Stimulated activated CD8-positive, alpha-beta memory T cell treated with anti-CD3 and anti-CD28 coated beads, Interleukin-15, amount 100 ng/mL, for 1 hour (primary cell): ENCODE results near the gene ZNF491.
A peak's percentile ranks its signal among the peaks of the same experiment; 100 is the strongest.
"Not testable (repeated sequence)": the region's sequence is repeated elsewhere in the genome, so short reads cannot be mapped to it uniquely, and the experiment has no call there.

Experiments
- DNase-seq: peaks from one replicate; pipeline ENCODE4 v3.0.0-alpha.2; 2020; ENCODE audit warnings: low read depth

Gene ZNF491

GRCh38 chr19:11798391-11799330, at the start of gene ZNF491:
TSS of gene ZNF491 (plus strand) at chr19:11798523. CDS start at chr19:11805954, 7,431 bp downstream.
- DNase-seq, result peak; percentile 74

DNA sequence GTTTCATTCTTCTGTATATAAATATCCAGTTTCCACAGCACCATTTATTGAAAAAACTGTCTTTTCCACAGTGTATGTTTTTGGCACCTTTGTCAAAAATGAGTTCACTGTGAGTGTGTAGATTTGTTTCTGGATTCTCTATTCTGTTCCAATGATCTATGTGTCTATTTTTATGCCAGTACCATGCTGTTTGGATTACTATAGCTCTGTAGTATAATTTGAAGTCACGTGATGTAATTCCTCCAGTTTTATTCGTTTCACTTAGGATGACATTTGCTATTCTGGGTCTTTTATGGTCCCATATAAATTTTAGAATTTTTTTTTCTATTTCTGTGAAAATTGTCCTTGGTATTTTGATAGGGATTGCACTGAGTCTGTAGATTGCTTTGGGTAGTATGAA, 48.6 kb upstream of the ZNF491 start:
- no peak for DNase-seq

- no peak for DNase-seq
Observed at GRCh38 chr19:11752244-11752736, 46.0 kb upstream of the ZNF491 start.

- DNase-seq, result no peak
Observed at GRCh38 chr19:11754663-11755062, 43.7 kb upstream of the ZNF491 start.

- DNase-seq, result no peak
Observed at GRCh38 chr19:11756965-11757364, 41.4 kb upstream of the ZNF491 start.

DNA sequence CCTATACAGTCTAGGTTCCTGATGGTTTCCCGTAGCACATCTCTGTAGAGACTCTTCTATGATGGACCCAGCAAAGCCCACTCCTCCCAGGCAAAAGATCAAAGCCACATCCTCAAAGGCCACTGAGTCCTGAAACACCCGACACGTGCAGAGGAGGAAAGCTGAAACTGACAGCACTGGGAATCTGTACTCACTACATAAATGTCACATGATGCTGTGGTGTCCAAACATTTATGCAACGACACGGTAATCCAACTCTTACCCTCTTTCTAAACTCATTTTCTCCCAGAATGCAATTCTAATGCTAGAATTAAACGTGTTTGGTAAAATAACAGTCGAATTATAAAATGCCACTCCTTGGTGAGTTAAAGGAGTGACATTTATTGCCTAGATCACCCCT, 38.5 kb upstream of the ZNF491 start:
- no peak for DNase-seq

- DNase-seq, result no peak
Observed at GRCh38 chr19:11763117-11763516, 35.2 kb upstream of the ZNF491 start.

GRCh38 chr19:11763611-11764010, 34.7 kb upstream of the ZNF491 start:
- no peak for DNase-seq

DNA sequence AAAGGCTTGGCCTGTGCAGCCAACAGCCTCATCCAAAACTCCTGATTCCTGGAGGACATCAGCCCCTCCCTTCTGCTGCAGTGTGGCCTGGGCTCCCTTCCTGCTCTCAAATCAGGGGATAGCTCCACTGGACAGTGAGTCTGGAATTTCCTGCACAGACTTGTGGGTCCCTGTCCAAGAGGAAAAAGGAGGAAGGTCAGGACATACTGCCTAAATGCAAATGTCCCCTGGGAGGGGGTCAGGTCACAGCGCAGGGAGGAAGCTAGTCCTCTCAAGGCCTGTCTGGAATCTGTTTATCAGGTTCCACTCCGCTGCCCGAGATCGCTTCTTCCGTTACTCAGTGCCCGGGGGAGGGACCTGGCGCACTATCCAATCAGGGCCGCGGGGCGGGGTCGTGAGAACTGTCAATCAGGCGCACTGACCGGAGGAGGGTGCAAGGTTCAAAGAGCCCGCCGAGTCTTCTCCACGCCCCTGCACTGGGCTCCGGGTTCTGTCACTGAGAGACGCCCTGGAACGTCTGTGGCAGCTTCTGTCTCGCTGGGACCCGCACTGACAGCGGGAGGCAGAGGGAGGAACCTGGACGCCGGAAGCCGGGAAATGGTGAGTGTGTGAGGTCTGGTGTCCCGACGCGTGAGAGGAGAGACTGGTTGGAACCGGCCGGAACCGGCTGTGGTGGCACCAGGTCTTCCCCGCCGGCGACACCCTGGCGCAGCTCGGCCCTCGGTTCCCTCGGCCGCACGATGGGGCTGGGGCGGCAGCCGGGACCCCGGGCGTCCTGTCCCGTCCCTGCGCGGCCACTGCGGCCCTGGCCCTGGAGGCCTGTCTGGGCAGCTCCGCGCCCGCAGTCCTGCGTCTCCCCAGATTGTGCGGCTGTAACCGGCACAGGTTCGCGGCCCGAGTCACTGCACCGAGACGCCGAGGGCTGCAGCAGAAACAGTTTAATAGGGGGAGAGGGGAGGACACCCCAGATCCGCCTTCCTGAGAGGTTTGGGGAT, 31.4 kb upstream of the ZNF491 start, which contains the start of gene ZNF441:
Gene ZNF441 (plus strand): TSS at position 404 of the 995 bp plus-strand sequence. CDS start 194 bp downstream, at position 598.
- peak; percentile 90 for DNase-seq

DNA sequence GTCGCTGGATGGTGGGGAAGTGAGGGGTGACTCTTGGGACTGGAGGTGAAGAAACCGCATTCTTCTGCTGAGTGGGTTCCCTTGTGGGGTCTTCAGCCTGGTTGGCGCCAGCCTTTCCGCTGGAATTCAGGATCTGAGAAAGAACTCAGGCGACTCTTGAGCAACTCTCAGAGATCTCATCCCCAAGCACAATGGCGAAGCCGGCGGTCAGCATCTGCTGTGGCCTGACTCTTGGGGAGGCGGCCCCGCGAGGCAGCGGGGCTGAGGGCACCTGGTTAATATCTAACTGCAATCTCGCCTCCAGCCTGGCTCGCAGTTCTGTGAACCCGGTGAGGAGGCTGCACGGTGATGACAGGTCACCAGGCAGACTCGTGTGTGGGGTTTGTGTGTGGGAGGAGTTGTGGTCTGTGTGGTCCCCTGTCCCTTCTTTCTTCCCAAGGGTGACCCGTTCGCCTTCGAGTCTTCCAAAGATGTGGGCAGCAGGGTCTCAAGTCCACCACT, 30.6 kb upstream of the ZNF491 start:
- DNase-seq, result no peak

DNA sequence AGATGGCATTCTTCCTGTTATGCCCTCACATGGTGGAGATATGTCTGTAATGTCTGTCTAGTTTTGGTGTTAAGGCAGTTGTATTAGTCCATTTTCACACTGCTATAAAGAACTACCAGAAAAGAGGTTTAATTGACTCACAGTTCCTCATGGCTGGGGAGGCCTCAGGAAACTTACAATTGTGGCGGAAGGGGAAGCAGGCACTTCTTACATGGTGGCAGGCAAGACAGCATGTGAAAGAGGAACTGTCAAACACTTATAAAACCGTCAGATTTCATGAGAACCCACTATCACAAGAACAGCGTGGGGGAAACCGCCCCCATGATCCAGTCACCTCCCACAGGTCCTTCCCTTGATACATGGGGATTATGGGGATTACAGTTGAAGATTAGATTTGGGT, 28.3 kb upstream of the ZNF491 start:
- no peak for DNase-seq

GRCh38 chr19:11771520-11771919, 26.8 kb upstream of the ZNF491 start:
- DNase-seq, result not testable (repeated sequence)

- DNase-seq, result not testable (repeated sequence)
Observed at GRCh38 chr19:11776669-11777068, 21.7 kb upstream of the ZNF491 start.

- no peak for DNase-seq
Observed at GRCh38 chr19:11780431-11781020, 17.8 kb upstream of the ZNF491 start.

- DNase-seq, result no peak
Observed at GRCh38 chr19:11781295-11782057, 16.8 kb upstream of the ZNF491 start.

DNA sequence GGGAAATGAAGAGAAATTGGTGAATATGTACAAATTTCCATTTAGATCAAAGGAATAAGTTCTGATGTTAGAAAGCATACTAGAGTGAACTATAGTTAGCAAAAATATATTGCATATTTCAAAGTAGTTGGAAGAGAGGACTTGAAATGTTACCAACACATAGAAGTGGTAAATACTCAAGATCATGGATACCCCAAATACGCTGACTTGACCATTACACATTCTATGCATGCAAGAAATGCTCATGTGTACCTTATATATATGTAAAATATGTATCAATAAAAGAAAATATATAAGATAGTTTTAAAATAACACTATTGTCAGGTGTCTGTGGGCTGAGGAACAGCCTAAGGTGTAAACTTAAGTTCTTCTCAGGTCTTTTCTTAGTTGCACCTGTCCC, 14.6 kb upstream of the ZNF491 start:
- DNase-seq, result no peak

DNA sequence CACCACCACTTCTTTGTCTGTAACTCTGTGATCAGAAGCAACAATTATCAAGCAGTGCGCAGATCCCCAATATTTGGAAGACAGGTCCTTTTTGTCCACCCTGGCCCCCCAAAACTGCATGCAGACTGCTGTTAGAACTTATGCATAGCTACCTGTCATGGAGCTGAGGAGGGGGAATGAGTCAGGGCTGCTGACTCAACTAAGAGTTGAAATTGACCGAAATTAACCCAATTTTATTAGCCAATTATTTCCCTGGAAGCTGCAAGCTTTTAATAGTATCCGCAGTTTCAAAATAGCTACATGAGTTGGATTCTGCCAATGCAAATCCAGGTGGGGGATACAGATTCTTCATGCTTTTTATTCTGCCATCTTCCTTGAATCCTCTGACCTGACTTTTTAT, 14.0 kb upstream of the ZNF491 start:
- no peak for DNase-seq

- no peak for DNase-seq
Observed at GRCh38 chr19:11787536-11787935, 10.8 kb upstream of the ZNF491 start.

GRCh38 chr19:11792942-11793341, 5.4 kb upstream of the ZNF491 start:
- DNase-seq, result no peak

GRCh38 chr19:11797491-11797890, 832 bp upstream of the ZNF491 start:
- DNase-seq, result peak; percentile 64
